Measurements from ENCODE around the gene IMMP1L.

The IMMP1L gene

DNA sequence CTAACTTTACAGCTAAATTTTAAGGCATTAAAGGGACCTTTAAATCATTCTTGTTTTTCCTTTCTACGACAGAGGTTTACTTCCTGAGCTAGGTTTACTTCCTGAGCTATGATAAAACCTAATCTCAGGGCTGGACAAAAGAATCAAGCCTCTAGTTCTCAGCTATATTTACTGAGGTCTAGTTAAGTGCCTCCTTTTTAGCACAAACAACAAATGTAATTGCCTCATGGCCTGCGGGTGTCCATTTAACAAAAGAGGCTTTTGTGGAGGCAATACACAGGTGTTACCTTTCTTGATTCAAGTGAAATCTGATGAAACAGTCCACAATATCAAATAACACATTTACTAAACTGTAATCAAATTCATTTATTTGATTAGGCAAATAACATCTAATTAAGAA lies 67.3 kb downstream of the IMMP1L start:
- TF ChIP-seq, protein P1, sequence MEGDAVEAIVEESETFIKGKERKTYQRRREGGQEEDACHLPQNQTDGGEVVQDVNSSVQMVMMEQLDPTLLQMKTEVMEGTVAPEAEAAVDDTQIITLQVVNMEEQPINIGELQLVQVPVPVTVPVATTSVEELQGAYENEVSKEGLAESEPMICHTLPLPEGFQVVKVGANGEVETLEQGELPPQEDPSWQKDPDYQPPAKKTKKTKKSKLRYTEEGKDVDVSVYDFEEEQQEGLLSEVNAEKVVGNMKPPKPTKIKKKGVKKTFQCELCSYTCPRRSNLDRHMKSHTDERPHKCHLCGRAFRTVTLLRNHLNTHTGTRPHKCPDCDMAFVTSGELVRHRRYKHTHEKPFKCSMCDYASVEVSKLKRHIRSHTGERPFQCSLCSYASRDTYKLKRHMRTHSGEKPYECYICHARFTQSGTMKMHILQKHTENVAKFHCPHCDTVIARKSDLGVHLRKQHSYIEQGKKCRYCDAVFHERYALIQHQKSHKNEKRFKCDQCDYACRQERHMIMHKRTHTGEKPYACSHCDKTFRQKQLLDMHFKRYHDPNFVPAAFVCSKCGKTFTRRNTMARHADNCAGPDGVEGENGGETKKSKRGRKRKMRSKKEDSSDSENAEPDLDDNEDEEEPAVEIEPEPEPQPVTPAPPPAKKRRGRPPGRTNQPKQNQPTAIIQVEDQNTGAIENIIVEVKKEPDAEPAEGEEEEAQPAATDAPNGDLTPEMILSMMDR (IDR thresholded peaks at IDR 0.05) = no peak
- no peak for TF ChIP-seq ZFX (IDR thresholded peaks at IDR 0.05; ENCODE audit: borderline replicate concordance)
- no peak overlapping the region for H3K27ac ChIP-seq

DNA sequence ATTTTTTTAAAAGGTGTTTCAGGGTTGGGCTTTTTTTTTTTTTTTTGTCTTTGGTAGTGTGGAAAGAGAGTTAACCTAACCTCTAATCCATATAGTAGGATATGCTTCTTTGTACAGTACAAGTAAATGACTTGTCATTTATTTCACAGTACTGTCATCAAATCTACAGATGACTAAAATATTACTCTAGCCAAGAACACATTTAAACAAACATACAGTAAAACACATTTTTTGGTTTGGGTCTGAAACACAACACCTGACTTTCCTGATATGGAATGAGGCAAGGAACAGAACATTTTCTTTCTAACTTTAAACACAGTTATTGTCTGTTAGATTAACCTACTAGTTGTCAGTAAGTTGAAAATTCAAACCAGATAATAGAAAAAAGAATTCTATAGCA lies 68.1 kb downstream of the IMMP1L start:
- H3K27ac ChIP-seq = no peak overlapping the region
- TF ChIP-seq ZFX (IDR thresholded peaks at IDR 0.05; ENCODE audit: borderline replicate concordance) = no peak
- TF ChIP-seq, protein P1 (IDR thresholded peaks at IDR 0.05) = no peak

- TF ChIP-seq, protein P1 (IDR thresholded peaks at IDR 0.05) = no peak
- TF ChIP-seq ZFX (IDR thresholded peaks at IDR 0.05; ENCODE audit: borderline replicate concordance) = no peak
- no peak overlapping the region for H3K27ac ChIP-seq
Observed at GRCh38 chr11:31437742-31438435, 71.5 kb downstream of the IMMP1L start.

DNA sequence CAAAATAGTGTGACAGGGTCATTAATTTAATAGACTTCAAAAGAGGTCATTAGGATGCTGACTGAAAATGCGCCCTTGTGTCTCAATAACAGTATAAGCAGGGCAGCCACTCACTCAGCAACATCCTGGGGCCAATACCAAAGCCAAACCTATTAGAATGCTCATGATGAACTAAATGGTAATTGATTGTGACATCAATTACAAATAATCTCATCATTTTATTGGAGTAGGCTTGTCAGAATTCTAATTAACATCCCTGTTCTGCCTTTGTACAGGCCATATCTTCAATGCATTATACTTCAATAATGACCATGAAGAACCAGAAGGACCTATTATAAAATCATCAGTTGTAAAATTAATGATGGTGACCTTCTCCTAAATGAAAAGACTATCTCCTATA lies 75.6 kb downstream of the IMMP1L start:
- TF ChIP-seq ZFX (IDR thresholded peaks at IDR 0.05; ENCODE audit: borderline replicate concordance) = no peak
- TF ChIP-seq, protein P1 (IDR thresholded peaks at IDR 0.05) = no peak
- no peak overlapping the region for H3K27ac ChIP-seq

DNA sequence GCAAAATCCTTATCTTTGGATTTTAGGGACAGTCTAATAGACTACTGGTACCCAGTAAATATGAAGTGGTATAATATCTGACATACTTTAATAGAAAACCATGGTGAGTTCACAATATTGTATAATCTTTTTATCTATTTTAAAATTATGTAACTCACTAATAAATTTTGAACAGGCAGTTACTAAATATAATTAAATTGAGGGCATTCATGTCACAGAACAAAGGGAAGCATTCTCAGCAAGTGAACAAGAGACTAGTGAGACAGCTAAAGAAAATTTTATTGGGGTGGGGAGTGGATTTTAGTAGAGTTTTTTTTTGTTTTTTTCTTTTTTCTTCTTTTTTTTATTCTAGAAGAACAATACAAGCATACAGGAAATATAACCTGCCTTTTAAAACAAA lies 84.8 kb downstream of the IMMP1L start:
- H3K27ac ChIP-seq = no peak overlapping the region
- TF ChIP-seq, protein P1 (IDR thresholded peaks at IDR 0.05) = no peak
- no peak for TF ChIP-seq ZFX (IDR thresholded peaks at IDR 0.05; ENCODE audit: borderline replicate concordance)

DNA sequence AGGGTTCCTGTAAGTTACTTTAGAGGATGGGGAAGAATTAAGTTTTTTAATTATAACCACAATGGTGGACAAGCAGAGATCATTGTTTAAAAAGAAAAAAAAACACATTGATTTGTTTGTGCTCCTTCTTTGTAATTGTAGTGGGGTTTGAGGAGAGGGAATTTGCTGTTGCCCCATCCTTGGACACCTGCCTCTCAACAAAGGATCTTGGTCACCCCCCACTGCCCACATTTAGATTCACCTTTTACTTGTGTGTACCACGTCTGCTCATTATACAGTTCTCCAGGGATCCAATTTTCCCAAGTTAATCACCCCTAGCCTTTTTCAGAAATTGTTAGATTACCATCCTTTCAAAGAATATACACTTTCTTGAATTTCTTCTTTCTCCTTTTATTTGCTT lies 86.7 kb downstream of the IMMP1L start:
- no peak overlapping the region for H3K27ac ChIP-seq

GRCh38 chr11:31421820-31422219 lies 87.6 kb downstream of the IMMP1L start:
- H3K27ac ChIP-seq = no peak overlapping the region
- TF ChIP-seq ZFX (IDR thresholded peaks at IDR 0.05; ENCODE audit: borderline replicate concordance) = no peak
- TF ChIP-seq, protein P1 (IDR thresholded peaks at IDR 0.05) = no peak

More for the DNA sequence above, 86.7 kb downstream of the IMMP1L start:
- TF ChIP-seq ZFX (IDR thresholded peaks at IDR 0.05; ENCODE audit: borderline replicate concordance) = no peak
- TF ChIP-seq, protein P1 (IDR thresholded peaks at IDR 0.05) = no peak

Measured in 22Rv1 (cell line).